Activated T-cell treated with anti-CD3 and anti-CD28 coated beads, Interleukin-2, amount 50 U/mL, for 4 hours (primary cell): ENCODE measurements around the gene HPCAL1. TPM values are rescaled to one million over a fixed set of nuclear protein-coding genes. Genes with fewer than 3 reads are reported as not detected.

ENCODE experiments used
- ATAC-seq, 2 donors: fragments of 200-7000 bp; cut with Tn5 transposase; one replicate each; pipeline ENCODE4 v1.10.0; 2021
- DNase-seq: peaks from one replicate; pipeline ENCODE4 v3.0.0-alpha.2; 2020
- H3K27me3 Mint-ChIP-seq: one replicate; pipeline ENCODE4 v1.8.0; 2021; ENCODE audit warnings: low read depth, mixed read lengths
- H3K36me3 Mint-ChIP-seq: one replicate; pipeline ENCODE4 v1.8.0; 2022; ENCODE audit warnings: mixed read lengths; ENCODE audit not compliant: insufficient read depth
- H3K4me1 Mint-ChIP-seq: one replicate; pipeline ENCODE4 v1.8.0; 2021; ENCODE audit warnings: low read depth, mixed read lengths
- H3K4me3 Mint-ChIP-seq: one replicate; pipeline ENCODE4 v1.8.0; 2021; ENCODE audit warnings: mild to moderate bottlenecking, moderate library complexity, mixed read lengths
- H3K9me3 Mint-ChIP-seq: one replicate; pipeline ENCODE4 v1.8.0; 2021; ENCODE audit warnings: mixed read lengths
- total RNA-seq, 3 donors: library from RNA; stranded (reverse); gene quantifications; one replicate each; pipeline ENCODE4 v1.2.1, GENCODE V29; 2021

HPCAL1 gene
- total RNA-seq, 3 donors from 2014 or later, result 40.8 to 44.7 (median 43.3) TPM

DNA sequence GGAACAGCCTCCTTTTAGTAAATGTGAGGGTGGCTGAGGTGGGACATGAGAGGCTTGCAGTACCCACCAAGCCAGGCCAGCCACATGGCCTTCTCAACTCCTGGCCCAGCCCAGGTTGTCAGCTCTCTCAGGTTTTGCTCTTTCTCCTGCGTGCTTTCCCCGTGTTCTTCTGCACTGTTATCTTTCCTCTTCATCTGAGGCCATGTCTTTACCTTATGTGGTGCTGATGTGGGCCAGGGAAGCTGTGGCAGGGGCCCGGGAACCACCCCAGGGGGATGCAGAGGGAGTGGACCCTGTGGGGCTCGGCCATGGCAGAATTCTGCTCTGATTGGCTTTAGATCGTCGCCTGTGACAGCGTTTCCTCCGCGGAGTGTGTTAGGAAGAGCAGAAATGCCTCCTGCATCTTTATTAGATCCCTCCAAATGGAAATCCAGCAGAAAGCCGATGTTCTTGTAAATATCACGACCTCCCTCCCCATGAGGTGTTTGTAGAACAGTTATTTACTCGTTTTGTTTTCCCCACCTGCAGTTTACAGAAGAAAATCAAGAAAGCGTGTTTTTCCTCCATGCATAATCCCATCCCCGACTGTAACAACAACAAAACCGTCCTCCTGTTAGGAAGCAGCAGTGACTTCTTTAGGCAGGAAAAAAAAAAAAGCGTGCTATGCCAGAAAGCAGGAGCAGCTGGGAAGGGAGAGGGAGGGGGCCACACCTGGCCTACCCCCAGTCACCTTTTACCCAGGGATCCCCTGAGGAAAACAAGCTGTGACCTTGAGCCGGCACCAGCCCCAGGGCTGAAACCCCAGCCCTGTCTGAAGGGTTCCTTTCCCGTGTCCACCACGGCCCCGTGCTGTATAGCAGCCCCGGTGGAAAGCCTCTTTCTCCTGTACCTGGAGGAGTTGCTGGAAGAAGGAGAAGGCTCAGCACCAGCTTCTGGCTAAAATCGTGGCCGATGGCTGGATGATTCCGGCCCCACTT is 54.8 kb downstream of the HPCAL1 start:
- no peak for DNase-seq
- no peak overlapping the region for H3K4me3 Mint-ChIP-seq
- H3K4me1 Mint-ChIP-seq, result peaks cover 35% of the 10 kb centered on the region
- peaks cover 10% of the 10 kb centered on the region for H3K36me3 Mint-ChIP-seq
- no peaks in the 10 kb centered on the region for H3K27me3 Mint-ChIP-seq
- ATAC-seq, result no peak
- no peaks in the 10 kb centered on the region for H3K9me3 Mint-ChIP-seq

DNA sequence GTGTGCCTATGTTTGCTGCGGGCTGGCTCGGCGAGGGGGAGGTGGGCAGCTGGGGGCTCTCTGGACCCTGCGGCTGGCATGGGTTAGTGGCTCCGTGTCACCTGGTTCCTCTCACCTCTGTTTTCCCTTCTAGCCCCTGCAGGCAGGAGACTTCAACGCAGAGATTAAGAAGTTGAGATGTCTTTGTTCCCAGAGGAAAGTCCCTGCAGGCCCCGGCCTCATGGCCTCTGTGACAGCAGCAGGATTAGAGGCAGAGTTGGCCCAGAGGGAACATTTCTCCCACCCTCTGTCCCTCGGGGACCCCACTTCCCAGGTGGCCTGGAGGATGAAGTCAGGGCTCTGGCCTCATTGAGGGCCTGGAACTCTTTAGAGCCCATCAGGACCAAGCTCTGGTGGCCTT is 56.5 kb downstream of the HPCAL1 start:
- ATAC-seq, result no peak
- Mint-ChIP-seq H3K36me3 (peaks cover 5% of the 10 kb centered on the region), H3K9me3 (no peaks in the 10 kb centered on the region), H3K27me3 (no peaks in the 10 kb centered on the region), H3K4me3 (no peak overlapping the region), H3K4me1 (peaks cover 30% of the 10 kb centered on the region)
- no peak for DNase-seq

DNA sequence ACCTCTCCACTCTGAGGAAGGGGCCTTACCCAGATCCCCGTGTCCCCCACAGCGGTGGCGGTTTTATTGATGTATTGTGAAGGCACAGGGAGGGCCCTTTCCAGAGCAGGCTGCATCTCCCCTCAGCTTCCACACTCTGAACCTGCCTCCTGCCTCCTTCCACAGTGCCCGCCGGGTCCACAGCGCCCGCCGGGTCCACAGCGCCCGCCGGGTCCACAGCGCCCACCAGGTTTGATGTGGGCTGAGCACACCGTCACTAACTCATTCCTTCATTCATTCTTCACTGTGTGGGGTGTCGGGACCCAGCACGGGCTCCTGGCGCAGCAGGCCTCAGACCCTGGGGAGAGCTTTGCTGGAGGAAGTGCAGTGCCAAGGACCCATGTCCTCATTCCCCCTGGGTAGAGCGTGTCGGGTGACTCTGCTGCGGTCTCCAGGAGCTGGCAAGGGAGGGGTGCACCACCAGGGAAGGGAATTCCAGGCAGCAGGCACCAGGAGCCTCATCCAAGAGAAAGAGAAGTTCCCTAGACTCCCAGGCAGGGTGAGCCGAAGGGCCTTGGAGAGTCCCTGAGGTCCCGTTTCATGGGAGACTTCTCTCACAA is 57.1 kb downstream of the HPCAL1 start:
- ATAC-seq, result no peak
- peaks cover 1% of the 10 kb centered on the region for H3K36me3 Mint-ChIP-seq
- H3K4me1 Mint-ChIP-seq, result peaks cover 31% of the 10 kb centered on the region
- H3K4me3 Mint-ChIP-seq, result no peak overlapping the region
- H3K9me3 Mint-ChIP-seq, result no peaks in the 10 kb centered on the region
- DNase-seq, result no peak
- H3K27me3 Mint-ChIP-seq, result no peaks in the 10 kb centered on the region

DNA sequence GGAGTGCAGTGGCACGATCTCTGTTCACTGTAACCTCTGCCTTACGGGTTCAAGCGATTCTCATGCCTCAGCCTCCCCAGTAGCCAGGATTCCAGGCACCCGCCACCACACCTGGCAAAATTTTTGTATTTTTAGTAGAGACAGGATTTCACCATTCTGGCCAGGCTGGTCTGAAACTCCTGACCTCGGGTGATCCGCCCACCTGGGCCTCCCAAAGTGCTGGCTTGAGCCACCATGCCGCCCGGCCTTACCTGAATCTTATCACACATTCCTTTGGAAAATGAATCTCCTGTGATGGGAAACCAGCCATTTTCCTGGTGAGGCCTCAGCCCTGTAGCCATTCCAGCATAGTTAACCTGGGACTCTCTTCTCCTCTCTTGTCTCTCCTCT is 57.8 kb downstream of the HPCAL1 start:
- Mint-ChIP-seq H3K4me1 (peaks cover 32% of the 10 kb centered on the region), H3K27me3 (no peaks in the 10 kb centered on the region), H3K9me3 (no peaks in the 10 kb centered on the region), H3K36me3 (no peaks in the 10 kb centered on the region), H3K4me3 (no peak overlapping the region)
- DNase-seq (no peak), ATAC-seq (no peak)

DNA sequence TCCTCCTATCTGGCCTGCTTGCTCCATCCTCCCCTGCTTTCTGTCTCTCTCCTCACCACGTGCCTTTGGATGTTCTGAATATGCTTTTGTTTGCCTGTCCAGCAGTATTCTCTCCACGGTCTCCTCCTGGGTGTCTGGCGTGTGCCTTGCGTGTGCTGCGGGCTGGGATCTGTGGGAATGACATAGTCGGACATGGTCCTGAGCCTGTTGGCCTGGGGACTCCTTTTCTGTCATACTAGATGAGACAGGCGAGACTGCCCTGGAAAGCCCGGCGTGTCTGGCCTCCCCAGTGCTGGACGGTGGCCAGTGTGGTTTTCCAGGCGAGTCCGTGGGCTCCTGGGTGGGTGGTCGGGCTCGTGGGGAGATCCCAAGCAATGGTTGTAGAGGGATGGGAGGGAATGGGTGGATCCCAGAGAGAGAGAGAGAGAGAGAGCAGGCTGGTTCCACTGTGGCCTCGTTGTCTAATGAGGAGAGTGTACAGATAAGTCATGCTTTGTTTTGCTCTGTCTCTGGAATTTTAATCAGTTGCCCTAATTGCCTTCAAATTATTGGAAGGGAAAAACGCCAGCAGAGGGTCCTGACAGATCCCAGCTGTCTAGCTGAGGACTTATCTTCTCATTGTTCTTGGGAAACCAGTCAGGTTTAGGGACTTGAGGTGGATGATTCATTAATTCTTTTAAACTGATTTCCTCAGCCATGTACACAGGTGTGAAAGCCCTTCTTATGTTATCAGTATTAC is 58.3 kb downstream of the HPCAL1 start:
- Mint-ChIP-seq H3K4me1 (peaks cover 26% of the 10 kb centered on the region), H3K36me3 (no peaks in the 10 kb centered on the region), H3K4me3 (no peak overlapping the region), H3K9me3 (no peaks in the 10 kb centered on the region), H3K27me3 (no peaks in the 10 kb centered on the region)
- ATAC-seq (no peak), DNase-seq (no peak)

DNA sequence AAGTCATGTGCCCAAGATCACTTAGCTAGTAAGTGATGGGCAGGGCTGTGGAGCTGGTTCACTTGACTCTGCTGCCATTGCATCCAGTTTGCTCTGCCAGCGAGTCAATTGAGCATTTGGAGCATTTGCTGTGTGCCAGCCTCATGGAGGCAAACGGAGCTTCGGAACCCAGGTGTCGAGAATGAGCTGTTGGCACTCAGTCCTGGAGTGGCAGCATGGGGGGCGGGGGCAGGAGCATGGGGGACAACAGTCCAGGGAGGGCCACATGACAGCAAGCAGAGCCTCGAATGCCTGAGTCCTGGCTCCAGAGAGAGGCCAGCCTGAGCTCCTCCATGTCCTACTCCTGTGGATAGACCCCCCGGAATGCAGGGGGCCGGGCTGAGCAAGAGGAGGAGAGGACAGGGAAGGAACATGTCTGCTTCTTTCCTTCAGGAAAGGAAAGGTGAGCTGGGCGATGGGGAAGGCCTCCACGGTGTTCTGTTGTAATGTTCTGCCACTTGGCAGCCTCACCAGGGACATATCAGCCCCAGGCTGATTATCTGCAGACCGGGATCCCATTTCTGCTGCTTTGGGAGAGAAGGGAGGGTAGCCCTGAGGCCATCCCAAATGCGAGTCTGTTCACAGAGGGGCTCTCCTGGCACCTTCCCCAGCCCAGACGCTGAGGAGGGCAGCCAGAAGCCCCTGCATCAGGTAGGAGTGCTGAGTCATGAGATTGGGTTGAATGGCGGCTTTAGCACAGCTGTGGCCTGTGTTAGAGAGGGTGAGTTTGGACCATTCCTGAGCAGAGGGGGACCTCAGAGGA is 59.6 kb downstream of the HPCAL1 start:
- H3K36me3 Mint-ChIP-seq, result no peaks in the 10 kb centered on the region
- no peak overlapping the region for H3K4me3 Mint-ChIP-seq
- ATAC-seq (no peak), DNase-seq (no peak)
- H3K27me3 Mint-ChIP-seq, result no peaks in the 10 kb centered on the region
- peaks cover 29% of the 10 kb centered on the region for H3K4me1 Mint-ChIP-seq
- no peaks in the 10 kb centered on the region for H3K9me3 Mint-ChIP-seq

DNA sequence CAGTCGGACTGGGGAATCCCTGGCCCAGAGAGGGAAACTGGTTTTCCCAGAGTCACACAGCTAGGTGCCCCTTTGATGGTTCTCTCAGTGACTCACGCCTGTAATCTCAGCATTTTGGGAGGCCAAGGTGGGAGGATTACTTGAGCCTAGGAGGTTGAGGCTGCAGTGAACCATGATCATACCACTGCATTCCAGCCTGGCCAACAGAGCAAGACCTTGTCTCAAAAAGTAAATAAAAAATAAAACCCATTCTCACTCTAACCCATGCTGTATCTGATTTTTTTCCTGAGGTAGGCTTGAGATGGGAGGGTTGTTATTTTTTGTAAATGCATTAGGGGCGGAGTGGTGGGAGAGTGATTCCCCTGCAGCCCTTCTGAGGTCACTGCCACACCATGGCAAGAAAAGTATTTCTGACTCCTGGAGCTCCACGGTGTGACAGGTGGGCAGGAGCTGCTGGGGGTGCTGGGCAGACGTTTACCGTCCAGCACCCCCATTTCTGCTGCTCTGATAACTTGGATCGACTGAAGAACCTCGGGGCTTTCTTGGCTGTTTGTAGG is 60.3 kb downstream of the HPCAL1 start:
- peaks cover 29% of the 10 kb centered on the region for H3K4me1 Mint-ChIP-seq
- no peak for ATAC-seq
- DNase-seq, result no peak

DNA sequence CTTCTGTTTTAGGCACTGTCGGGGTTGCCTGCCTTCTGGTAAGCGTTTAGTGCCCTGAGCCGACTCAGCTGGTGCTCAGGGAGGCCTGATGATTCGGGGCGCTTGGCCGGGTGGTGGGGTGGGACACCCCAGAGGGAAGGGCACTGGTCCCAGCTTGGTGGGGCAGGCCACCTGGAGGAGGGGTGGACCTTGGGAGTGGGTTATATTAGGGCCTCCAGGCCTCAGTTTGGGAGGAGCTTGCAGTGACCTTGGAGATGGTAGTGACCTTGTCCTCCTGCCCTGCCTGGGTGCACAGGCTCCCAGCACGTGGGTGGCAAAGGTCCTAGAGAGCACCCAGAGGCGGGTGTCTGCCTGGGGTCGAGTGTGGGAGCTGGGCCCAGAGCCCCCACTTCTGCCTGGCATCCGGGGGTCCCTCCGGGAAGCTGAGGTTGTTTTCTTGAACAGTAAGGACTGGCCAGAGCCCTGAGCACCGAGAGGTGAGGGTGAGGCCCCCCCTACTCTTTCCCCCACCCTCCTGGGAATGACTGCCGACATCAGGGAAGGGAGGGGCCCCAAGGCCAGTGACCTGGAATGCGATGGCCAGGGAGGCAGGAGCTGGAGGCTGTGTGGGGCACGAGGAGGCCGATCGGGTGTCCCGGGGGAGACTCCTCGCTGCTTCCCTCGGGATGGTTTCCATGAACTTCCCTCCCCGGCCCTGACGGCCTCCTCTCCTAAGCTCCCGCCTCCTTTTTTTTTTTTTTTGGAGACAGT is 61.3 kb downstream of the HPCAL1 start:
- no peaks in the 10 kb centered on the region for H3K36me3 Mint-ChIP-seq
- ATAC-seq (no peak), DNase-seq (no peak)
- no peaks in the 10 kb centered on the region for H3K27me3 Mint-ChIP-seq
- H3K4me3 Mint-ChIP-seq, result no peak overlapping the region
- no peaks in the 10 kb centered on the region for H3K9me3 Mint-ChIP-seq
- H3K4me1 Mint-ChIP-seq, result peaks cover 30% of the 10 kb centered on the region

More for the DNA sequence above, 60.3 kb downstream of the HPCAL1 start:
- no peaks in the 10 kb centered on the region for H3K36me3 Mint-ChIP-seq
- no peaks in the 10 kb centered on the region for H3K27me3 Mint-ChIP-seq
- H3K4me3 Mint-ChIP-seq, result no peak overlapping the region
- no peaks in the 10 kb centered on the region for H3K9me3 Mint-ChIP-seq

DNA sequence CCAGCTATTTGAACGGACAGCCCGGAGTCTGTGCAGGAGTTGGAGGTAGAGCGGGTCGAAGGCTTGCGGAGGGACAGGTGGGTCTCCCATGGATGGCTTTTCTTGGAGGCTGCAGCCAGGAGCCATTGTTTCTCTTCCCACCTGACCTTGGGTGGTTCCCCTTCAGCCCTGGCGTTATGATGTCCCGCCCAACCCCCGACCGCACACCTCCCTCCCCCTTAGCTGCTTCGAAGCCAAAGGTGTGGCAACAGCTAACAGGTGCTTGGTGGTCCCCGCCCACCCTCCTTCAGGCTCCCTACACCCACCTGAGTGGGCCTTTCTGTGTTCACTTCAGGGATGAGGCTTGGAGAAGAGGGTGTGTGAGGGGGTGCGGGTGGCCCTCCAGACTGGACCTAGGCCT is 62.7 kb downstream of the HPCAL1 start:
- Mint-ChIP-seq H3K4me1 (peaks cover 33% of the 10 kb centered on the region), H3K27me3 (no peaks in the 10 kb centered on the region), H3K9me3 (no peaks in the 10 kb centered on the region), H3K36me3 (no peaks in the 10 kb centered on the region), H3K4me3 (no peak overlapping the region)
- DNase-seq, result no peak
- ATAC-seq, result no peak

DNA sequence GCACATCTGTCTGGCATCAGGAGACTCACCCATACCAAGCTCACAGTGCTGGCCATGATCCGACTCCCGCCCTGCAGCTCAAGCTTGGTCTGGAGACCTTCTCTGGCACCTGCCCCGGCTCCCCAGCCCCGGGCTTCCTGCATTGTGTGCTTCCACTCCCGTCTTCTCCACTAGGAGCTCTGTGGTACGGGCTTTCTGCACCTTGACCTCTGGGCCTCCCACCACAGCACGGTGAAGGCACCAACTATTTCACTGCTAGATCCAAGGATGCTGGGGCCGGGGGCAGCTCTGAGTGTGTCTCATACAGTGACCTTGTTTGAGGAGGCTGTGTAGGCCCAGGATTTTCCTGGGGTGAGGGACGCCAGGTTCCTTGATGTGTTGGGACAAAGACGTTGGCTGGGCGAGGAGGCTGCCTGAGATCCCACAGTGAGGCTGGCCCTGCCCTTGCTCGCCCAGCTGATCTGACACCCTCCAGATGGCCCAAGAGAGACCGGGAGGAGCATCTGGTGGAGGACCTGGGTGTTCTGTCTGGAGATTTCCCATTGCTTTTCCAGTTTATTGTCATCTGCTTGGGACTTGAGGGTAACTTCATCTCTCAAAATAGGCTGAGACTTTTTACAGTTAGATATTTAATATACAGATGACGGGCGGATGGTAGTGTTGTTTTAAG is 64.0 kb downstream of the HPCAL1 start:
- H3K36me3 Mint-ChIP-seq, result no peaks in the 10 kb centered on the region
- H3K4me3 Mint-ChIP-seq, result no peak overlapping the region
- peaks cover 27% of the 10 kb centered on the region for H3K4me1 Mint-ChIP-seq
- H3K9me3 Mint-ChIP-seq, result no peaks in the 10 kb centered on the region
- ATAC-seq (no peak), DNase-seq (no peak)
- H3K27me3 Mint-ChIP-seq, result no peaks in the 10 kb centered on the region

DNA sequence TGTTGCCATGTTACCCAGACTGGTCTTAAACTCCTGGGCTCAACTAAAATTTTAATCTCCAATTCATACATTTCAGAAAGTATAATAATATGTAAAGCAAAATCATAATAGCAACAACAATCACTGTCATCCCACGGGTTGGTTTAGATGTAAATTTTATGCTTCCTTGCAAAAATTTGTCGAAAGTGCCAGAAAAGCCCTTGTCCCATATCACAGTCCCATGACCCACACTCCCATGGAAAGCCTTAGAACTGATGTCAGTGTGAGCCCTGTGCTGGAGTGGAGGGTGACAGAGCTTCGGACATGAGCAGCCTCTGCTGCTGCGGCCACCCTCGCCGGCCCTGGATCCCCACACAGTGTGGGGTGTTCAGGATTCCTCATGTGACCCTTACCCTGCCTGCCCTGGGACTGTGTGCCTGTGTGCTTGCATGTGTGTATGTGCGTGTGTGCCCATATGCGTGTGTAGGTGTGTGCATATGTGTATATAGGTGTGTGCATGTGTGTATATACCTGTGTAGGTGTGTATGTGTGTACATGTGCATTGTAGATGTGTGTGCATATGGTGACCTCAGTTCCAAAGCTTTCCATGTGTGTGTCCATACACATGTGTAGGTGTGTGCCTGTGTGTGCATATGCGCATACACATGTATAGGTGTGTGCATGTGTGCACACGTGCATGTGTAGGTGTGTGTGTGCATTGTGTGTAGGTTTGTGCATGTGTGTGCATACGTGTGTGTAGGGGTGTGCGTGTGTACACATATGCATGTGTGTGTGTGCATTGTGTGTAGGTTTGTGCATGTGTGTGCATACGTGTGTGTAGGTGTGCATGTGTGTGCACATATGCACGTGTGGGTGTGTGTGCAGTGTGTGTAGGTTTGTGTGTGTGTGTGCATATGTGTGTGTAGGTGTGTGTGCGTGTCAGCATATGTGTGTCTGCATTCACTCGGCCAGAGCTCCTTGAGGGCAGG is 65.1 kb downstream of the HPCAL1 start:
- ATAC-seq (no peak), DNase-seq (no peak)
- no peaks in the 10 kb centered on the region for H3K36me3 Mint-ChIP-seq
- no peak overlapping the region for H3K4me3 Mint-ChIP-seq
- H3K9me3 Mint-ChIP-seq, result no peaks in the 10 kb centered on the region
- H3K4me1 Mint-ChIP-seq, result peaks cover 26% of the 10 kb centered on the region
- no peaks in the 10 kb centered on the region for H3K27me3 Mint-ChIP-seq
